Peyer's patch (tissue), 4 donors: Measurements from ENCODE around the gene FOXL3. TPM values are rescaled to one million over a fixed set of nuclear protein-coding genes. Genes with fewer than 3 reads are reported as not detected.

Experiments used
- DNase-seq, 3 donors: peaks; one replicate each; pipeline ENCODE4 v3.0.0-alpha.2; 2017 to 2019
- H3K27ac ChIP-seq, 4 donors: fragments of 200-600 bp; sonication (generic); one replicate each; pipeline ENCODE4 v1.5.1; 2016 to 2019
- H3K27me3 ChIP-seq, 2 donors: fragments of 200-600 bp; sonication (generic); one replicate each; pipeline ENCODE4 v1.5.1; 2019
- H3K36me3 ChIP-seq, 3 donors: fragments of 200-600 bp; sonication (generic); one replicate each; pipeline ENCODE4 v1.5.1; 2016 to 2019
- H3K4me1 ChIP-seq, 4 donors: fragments of 200-600 bp; sonication (generic); one replicate each; pipeline ENCODE4 v1.5.1; 2016 to 2019
- H3K4me3 ChIP-seq, 4 donors: fragments of 200-600 bp; sonication (generic); 1 replicate in 3 of 4; 2 replicates in 1 of 4; pipeline ENCODE4 v1.5.1; 2016 to 2019; ENCODE audit warnings: mild to moderate bottlenecking in 1 of 4
- H3K9me3 ChIP-seq, 4 donors: fragments of 200-600 bp; sonication (generic); one replicate each; pipeline ENCODE4 v1.5.1; 2016 to 2019; ENCODE audit warnings: mild to moderate bottlenecking in 1 of 4
- POLR2A ChIP-seq, 2 donors: fragments of 450-650 bp; IDR thresholded peaks; one replicate each; pipeline ENCODE4 v1.5.1; 2017; ENCODE audit warnings: antibody characterized with exemption in 2 of 2, mild to moderate bottlenecking in 2 of 2, moderate library complexity in 2 of 2
- total RNA-seq, 4 donors: library from RNA; depleted of rRNA; stranded (reverse); fragments of >200 nt; gene quantifications; one replicate each; pipeline ENCODE4 v1.1.0, GENCODE V29; 2016
- TF ChIP-seq, protein P1 (sequence below), 6 experiments: fragments of 450-650 bp in 4 of 6; fragments of 200-600 bp in 2 of 6; sonication (generic) in 1 of 6; IDR thresholded peaks; one replicate each; pipeline ENCODE4 v1.5.1; 2017 to 2019; ENCODE audit warnings: antibody characterized with exemption in 6 of 6, mild to moderate bottlenecking in 3 of 6, moderate library complexity in 1 of 6

The FOXL3 gene
- total RNA-seq, 4 donors from 2014 or later = not detected

- no peaks in the 10 kb centered on the region for H3K36me3 ChIP-seq
- DNase-seq = no peak
- no peak for TF ChIP-seq POLR2A (IDR thresholded peaks at IDR 0.05)
- TF ChIP-seq, protein P1, sequence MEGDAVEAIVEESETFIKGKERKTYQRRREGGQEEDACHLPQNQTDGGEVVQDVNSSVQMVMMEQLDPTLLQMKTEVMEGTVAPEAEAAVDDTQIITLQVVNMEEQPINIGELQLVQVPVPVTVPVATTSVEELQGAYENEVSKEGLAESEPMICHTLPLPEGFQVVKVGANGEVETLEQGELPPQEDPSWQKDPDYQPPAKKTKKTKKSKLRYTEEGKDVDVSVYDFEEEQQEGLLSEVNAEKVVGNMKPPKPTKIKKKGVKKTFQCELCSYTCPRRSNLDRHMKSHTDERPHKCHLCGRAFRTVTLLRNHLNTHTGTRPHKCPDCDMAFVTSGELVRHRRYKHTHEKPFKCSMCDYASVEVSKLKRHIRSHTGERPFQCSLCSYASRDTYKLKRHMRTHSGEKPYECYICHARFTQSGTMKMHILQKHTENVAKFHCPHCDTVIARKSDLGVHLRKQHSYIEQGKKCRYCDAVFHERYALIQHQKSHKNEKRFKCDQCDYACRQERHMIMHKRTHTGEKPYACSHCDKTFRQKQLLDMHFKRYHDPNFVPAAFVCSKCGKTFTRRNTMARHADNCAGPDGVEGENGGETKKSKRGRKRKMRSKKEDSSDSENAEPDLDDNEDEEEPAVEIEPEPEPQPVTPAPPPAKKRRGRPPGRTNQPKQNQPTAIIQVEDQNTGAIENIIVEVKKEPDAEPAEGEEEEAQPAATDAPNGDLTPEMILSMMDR (IDR thresholded peaks at IDR 0.05) = no peak
- H3K4me3 ChIP-seq = no peak overlapping the region
- no peak overlapping the region for H3K27ac ChIP-seq
- no peaks in the 10 kb centered on the region for H3K9me3 ChIP-seq
- no peaks in the 10 kb centered on the region for H3K27me3 ChIP-seq
- no peaks in the 10 kb centered on the region for H3K4me1 ChIP-seq
Observed at GRCh38 chr7:307970-308369, 18.0 kb downstream of the FOXL3 start.

DNA sequence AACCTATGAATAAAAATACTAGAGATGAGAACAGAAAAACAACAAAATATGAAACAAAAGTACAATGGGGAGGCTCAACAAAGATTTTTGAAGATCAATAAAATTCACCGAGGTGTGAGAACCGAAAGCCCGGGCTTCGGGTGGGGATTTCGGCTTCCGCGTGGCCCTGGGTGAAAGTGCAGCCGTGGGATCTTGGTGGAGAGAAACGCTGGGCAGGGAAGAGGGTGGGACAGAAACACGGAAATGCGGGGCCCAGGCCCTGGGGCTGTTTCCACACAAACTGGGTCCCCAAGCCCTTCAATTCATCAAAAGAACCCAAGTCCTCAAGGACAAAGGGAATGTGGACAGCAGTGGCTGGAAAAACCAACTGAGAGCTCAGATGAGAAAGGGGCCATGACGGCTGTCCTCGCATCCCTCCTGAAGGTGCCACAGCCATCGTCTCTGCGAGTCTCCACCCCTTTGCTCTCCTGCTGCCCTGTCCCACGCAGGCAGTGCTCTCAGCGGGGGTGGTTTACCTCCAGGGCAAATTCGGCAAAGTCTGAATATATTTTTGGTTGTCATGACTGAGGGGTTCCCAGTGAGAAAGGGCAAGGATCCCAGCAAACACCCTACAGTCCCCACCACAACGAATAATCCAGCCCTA, 19.7 kb downstream of the FOXL3 start:
- TF ChIP-seq, protein P1 (IDR thresholded peaks at IDR 0.05) = no peak
- TF ChIP-seq POLR2A (IDR thresholded peaks at IDR 0.05) = no peak
- no peak overlapping the region for H3K27ac ChIP-seq
- no peaks in the 10 kb centered on the region for H3K27me3 ChIP-seq
- DNase-seq = peak in 1 of 3 donors; percentile 29
- no peaks in the 10 kb centered on the region for H3K36me3 ChIP-seq
- no peak overlapping the region for H3K4me3 ChIP-seq
- H3K4me1 ChIP-seq = no peaks in the 10 kb centered on the region
- H3K9me3 ChIP-seq = no peaks in the 10 kb centered on the region

DNA sequence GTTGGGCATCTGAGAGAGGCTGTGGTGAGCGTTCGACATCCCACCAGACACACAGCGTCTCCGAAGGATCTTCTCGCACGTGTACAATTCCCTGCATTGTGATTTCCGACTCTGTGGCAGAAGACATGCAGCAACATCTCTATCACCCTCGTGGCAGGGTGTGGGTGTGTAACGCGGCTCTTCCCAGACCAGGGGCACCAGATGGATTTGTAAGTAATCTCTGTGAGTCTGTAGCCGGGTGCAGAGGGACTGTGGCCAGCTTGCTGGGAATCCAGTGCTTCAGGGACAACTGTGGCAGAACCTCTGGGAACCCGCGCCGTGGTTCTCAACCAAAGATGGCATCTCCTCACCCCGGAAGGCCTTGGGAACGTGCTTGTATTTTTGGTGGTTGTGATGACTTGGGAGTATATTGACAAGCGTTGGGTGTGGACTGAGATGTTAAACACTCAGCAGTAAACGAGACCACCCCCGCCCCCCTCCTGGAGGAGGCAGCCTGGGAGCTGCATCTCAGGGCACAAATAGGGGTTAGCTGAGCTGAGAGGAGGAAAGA, 21.2 kb downstream of the FOXL3 start:
- H3K9me3 ChIP-seq = no peaks in the 10 kb centered on the region
- no peak for DNase-seq
- no peaks in the 10 kb centered on the region for H3K27me3 ChIP-seq
- no peak for TF ChIP-seq POLR2A (IDR thresholded peaks at IDR 0.05)
- TF ChIP-seq, protein P1 (IDR thresholded peaks at IDR 0.05) = no peak
- H3K4me1 ChIP-seq = no peaks in the 10 kb centered on the region
- H3K36me3 ChIP-seq = no peaks in the 10 kb centered on the region
- H3K27ac ChIP-seq = no peak overlapping the region
- no peak overlapping the region for H3K4me3 ChIP-seq

- H3K27ac ChIP-seq = no peak overlapping the region
- H3K27me3 ChIP-seq = no peaks in the 10 kb centered on the region
- no peaks in the 10 kb centered on the region for H3K4me1 ChIP-seq
- H3K36me3 ChIP-seq = no peaks in the 10 kb centered on the region
- DNase-seq = peak in 1 of 3 donors; percentile 31
- no peak overlapping the region for H3K4me3 ChIP-seq
- no peak for TF ChIP-seq POLR2A (IDR thresholded peaks at IDR 0.05)
- TF ChIP-seq, protein P1 (IDR thresholded peaks at IDR 0.05) = no peak
- no peaks in the 10 kb centered on the region for H3K9me3 ChIP-seq
Observed at GRCh38 chr7:311796-312195, 21.8 kb downstream of the FOXL3 start.

GRCh38 chr7:312424-312823, 22.5 kb downstream of the FOXL3 start:
- TF ChIP-seq, protein P1 (IDR thresholded peaks at IDR 0.05) = no peak
- TF ChIP-seq POLR2A (IDR thresholded peaks at IDR 0.05) = no peak
- Histone ChIP-seq H3K27ac (no peak overlapping the region), H3K27me3 (no peaks in the 10 kb centered on the region), H3K9me3 (no peaks in the 10 kb centered on the region), H3K4me1 (no peaks in the 10 kb centered on the region), H3K4me3 (no peak overlapping the region), H3K36me3 (no peaks in the 10 kb centered on the region)
- DNase-seq = no peak
